T47D (cell line): ENCODE results near the gene CHURC1.

ENCODE experiments used
- DNase-seq, 2 experiments: peaks; one replicate each; pipeline versions ENCODE4 v3.0.0 to v3.0.0-alpha.2; 2011 to 2012; ENCODE audit warnings: low read depth in 1 of 2, low spot score in 1 of 2
- JUND ChIP-seq: IDR thresholded peaks from 2 replicates; pipeline ENCODE4 v1.6.1; 2012; ENCODE audit warnings: low read depth
- in situ Hi-C: cut with HindIII; loops from 2 replicates; pipeline ENCODE4 v1.10.0; 2016; ENCODE audit warnings: low sequenced_read_pairs, low pct_unique_long_range_greater_than_20kb

The CHURC1 gene

DNA sequence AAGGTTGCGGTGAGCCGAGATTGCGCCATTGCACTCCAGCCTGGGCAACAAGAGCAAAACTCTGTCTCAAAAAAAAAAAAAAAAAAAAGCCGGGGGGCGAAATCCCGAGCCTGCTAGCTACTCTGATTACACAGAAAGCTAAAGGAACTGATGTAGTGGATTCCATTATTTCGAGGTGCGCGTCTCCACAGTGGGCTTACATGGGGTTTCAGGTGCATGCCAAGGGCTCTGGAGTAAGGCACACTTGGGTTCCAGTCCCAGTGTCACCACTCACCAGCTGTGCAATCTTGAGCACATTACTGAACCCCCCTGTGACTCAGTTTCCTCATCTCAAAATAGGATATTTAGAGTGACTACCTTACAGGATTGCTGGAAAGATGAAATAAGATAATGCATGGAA, 59.6 kb downstream of the CHURC1 start:
- no peak for DNase-seq
- in situ Hi-C loops: no loop called here
- no peak for TF ChIP-seq JUND

DNA sequence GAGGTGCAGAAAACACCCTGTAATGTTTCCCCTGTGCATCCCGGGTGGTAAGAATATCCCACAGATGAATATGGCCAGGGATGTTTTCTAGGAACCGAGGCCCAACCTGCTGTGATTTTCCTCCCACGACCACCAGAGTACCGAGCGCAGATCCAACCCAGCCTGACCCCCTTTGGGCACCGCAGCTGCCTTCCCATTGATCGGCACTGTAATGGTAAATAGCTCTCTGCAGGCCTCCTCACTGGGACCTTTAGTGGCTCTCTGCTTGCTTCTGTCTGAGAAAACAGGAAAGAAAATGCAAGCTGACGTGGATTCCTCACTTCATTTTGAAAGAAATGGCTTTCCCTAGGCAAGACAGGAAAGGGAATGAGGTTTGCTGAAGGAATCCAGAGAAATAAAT, 60.3 kb downstream of the CHURC1 start:
- no peak for DNase-seq
- no peak for TF ChIP-seq JUND
- in situ Hi-C loops: no loop called here

DNA sequence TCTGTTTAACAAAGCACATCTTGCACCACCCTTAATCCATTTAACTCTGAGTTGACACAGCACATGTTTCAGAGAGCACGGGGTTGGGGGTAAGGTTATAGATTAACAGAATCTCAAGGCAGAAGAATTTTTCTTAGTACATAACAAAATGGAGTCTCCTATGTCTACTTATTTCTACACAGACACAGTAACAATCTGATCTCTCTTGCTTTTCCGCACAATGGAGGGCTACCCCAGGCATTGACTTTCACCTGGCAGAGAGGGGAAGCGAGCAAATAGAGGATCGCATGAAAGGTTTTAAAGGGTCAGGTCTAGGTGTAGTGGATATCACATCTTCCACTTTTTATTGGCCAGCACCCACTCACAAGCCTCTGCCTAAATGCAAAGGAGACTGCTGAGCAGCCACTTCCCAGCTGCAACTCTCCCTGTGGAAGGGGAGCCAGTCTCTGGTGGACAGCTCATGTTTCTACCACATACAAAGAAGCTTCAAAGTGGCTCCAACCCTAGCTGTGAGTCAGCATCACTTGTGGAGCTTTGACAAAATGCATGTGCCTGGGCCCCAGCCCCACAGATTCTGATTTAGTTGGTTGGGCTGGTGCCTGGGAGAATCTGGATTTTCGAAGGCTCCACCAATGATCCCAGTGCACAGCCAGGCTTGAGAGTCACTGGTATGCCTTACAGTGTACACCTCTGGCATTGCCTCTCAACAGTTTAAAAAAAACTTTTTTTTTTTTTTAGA, 65.2 kb downstream of the CHURC1 start:
- no peak for TF ChIP-seq JUND
- no peak for DNase-seq
- in situ Hi-C loops: no loop called here

DNA sequence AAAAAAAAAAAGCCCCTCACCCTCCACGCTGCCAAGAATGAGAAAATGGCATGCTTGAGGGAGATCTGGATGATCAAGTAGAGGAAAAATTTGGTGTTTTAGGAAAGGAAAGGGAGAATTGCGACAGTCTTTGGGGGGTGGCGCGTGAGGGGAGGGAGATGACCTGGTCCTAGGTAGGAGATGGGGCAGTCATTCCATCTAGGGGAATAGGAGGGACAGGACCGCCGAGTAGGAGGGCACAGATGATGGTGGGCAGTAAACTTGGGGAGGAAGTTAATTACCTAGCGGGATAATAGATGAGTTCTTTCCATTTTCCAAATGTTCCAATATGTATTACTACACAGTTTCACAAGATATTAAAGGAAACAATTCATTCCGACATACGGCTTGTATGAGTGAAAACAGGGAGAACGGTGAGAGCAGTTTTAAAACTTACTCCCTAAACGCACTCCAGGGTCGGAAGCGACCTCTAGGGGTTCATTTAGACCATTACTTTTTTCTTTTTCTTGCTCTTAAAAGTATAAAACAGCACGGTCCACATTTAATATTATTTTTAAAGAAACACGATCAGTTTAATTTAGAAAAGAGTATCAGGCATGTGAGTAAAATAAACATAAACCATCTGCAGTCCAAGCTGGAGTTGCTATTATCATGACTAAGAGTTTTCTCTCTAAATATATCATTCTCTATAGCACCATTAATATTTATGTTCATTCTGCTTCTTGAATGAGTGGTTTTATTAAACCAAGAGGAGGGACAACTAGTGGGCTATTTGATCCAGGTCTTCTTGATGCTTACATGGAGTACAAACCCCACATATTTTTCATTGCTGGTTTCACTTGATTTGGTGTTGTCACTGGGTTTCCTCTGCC, 69.4 kb downstream of the CHURC1 start:
- in situ Hi-C loops: no loop called here
- peak in 1 of 2 experiments; percentile 79 for DNase-seq
- no peak for TF ChIP-seq JUND
